GM12864 (cell line): ENCODE measurements around the gene SKOR1.

Experiments used
- DNase-seq: peaks from one replicate; pipeline ENCODE4 v3.0.0-alpha.2; 2011; ENCODE audit warnings: low read depth
- H3K4me3 ChIP-seq: 2 replicates; pipeline ENCODE4 v1.5.1; 2011; ENCODE audit warnings: mild to moderate bottlenecking, low read depth, low read length, control low read depth
- CTCF ChIP-seq: IDR thresholded peaks from 2 replicates; pipeline ENCODE4 v1.5.1; 2011; ENCODE audit warnings: low read depth, mild to moderate bottlenecking, moderate library complexity, low read length, control low read depth, inconsistent platforms; ENCODE audit errors: missing control alignments

The SKOR1 gene

GRCh38 chr15:67843571-67844387, 18.5 kb downstream of the SKOR1 start:
- no peak for DNase-seq
- TF ChIP-seq CTCF: no peak
- H3K4me3 ChIP-seq: no peak overlapping the region

- no peak overlapping the region for H3K4me3 ChIP-seq
- no peak for TF ChIP-seq CTCF
- DNase-seq: no peak
Observed at GRCh38 chr15:67845974-67846373, 20.7 kb downstream of the SKOR1 start.

GRCh38 chr15:67849538-67849937, 24.2 kb downstream of the SKOR1 start:
- no peak overlapping the region for H3K4me3 ChIP-seq
- no peak for DNase-seq
- no peak for TF ChIP-seq CTCF

- no peak for DNase-seq
- TF ChIP-seq CTCF: no peak
- no peak overlapping the region for H3K4me3 ChIP-seq
Observed at GRCh38 chr15:67850336-67850735, 25.0 kb downstream of the SKOR1 start.

- no peak overlapping the region for H3K4me3 ChIP-seq
- no peak for TF ChIP-seq CTCF
- DNase-seq: no peak
Observed at GRCh38 chr15:67850994-67851571, 25.8 kb downstream of the SKOR1 start.

GRCh38 chr15:67852418-67852817, 27.1 kb downstream of the SKOR1 start:
- no peak for TF ChIP-seq CTCF
- no peak overlapping the region for H3K4me3 ChIP-seq
- no peak for DNase-seq

- TF ChIP-seq CTCF: no peak
- no peak for DNase-seq
- H3K4me3 ChIP-seq: no peak overlapping the region
Observed at GRCh38 chr15:67853454-67853853, 28.1 kb downstream of the SKOR1 start.
